Stimulated activated CD4-positive, alpha-beta T cell treated with anti-CD3 and anti-CD28 coated beads, Interleukin-1b, Interleukin-23, amount 100 ng/mL, for 48 hours (primary cell): ENCODE measurements around the gene LARP4.

ENCODE experiments used
- DNase-seq: peaks from one replicate; pipeline ENCODE4 v3.0.0-alpha.2; 2020

LARP4 gene

DNA sequence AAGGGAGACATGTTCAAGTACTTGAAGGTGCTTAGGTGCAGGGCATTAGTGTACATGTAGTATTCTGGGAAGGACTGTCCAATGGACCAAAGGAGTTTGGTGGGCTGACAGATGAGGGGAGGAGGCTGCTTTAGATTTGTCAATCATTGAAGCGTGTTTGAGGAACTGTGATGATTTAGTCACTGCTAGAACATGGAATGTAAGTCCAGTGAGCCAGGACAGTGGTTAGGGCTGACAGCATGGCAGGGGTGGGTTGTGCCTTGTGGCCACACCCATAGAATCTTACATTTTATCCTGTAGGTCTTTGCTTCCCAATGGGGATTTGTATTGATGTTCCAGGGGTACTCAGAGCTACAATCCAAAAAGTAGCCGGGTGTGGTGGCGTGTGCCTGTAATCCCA, 128.7 kb downstream of the LARP4 start:
- no peak for DNase-seq
